H1 (cell line): ENCODE results near the gene RHOH.

ENCODE experiments used
- CHD7 ChIP-seq: fragments of 300-600 bp; sonication (generic); IDR thresholded peaks from 2 replicates; pipeline ENCODE4 v1.7.1; 2012; ENCODE audit warnings: low read length, moderate library complexity, mild to moderate bottlenecking, inconsistent platforms; ENCODE audit not compliant: insufficient replicate concordance
- CREB1 ChIP-seq: IDR thresholded peaks from 2 replicates; pipeline ENCODE4 v1.6.1; 2012; ENCODE audit warnings: inconsistent platforms
- CTCF ChIP-seq, 3 experiments: IDR thresholded peaks; 1 replicate in 2 of 3; 2 replicates in 1 of 3; pipeline versions ENCODE4 v1.5.1 to v1.6.1; 2011; ENCODE audit warnings: low read length in 3 of 3, mild to moderate bottlenecking in 3 of 3, inconsistent platforms in 2 of 3, low read depth in 1 of 3, moderate library complexity in 1 of 3; ENCODE audit not compliant: insufficient read depth in 1 of 3; ENCODE audit errors: control extremely low read depth in 1 of 3
- EP300 ChIP-seq, 2 experiments: IDR thresholded peaks; 1 replicate in 1 of 2; 2 replicates in 1 of 2; pipeline ENCODE4 v1.6.1; 2011 to 2012; ENCODE audit warnings: low read depth in 2 of 2, low read length in 2 of 2, mild to moderate bottlenecking in 2 of 2, borderline replicate concordance in 1 of 2, inconsistent platforms in 1 of 2, moderate library complexity in 1 of 2
- POLR2A ChIP-seq, 2 experiments: IDR thresholded peaks; 1 replicate in 1 of 2; 2 replicates in 1 of 2; pipeline ENCODE4 v1.6.1; 2011; ENCODE audit warnings: low read depth in 2 of 2, low read length in 2 of 2, mild to moderate bottlenecking in 2 of 2; ENCODE audit errors: control extremely low read depth in 1 of 2
- POLR2AphosphoS5 ChIP-seq: IDR thresholded peaks from 2 replicates; pipeline ENCODE4 v1.6.1; 2011; ENCODE audit warnings: low read depth, low read length
- RAD21 ChIP-seq, 2 experiments: IDR thresholded peaks in 1 of 2; conservative IDR thresholded peaks in 1 of 2; 2 replicates each; pipeline ENCODE4 v1.6.1; 2011; ENCODE audit warnings: low read depth in 2 of 2, low read length in 2 of 2, improper control_type of control experiment in 1 of 2, inconsistent platforms in 1 of 2, mild to moderate bottlenecking in 1 of 2, moderate library complexity in 1 of 2
- RBBP5 ChIP-seq: IDR thresholded peaks from 2 replicates; pipeline ENCODE4 v1.7.1; 2012; ENCODE audit warnings: low read depth, mild to moderate bottlenecking, inconsistent platforms, low read length, moderate library complexity, borderline replicate concordance
- SAP30 ChIP-seq: fragments of 300-600 bp; sonication (generic); IDR thresholded peaks from 2 replicates; pipeline ENCODE4 v1.7.1; 2012; ENCODE audit warnings: low read length, moderate library complexity, mild to moderate bottlenecking, inconsistent platforms; ENCODE audit not compliant: insufficient read depth, insufficient replicate concordance
- TAF7 ChIP-seq: optimal IDR thresholded peaks from 2 replicates; pipeline ENCODE3; 2011; ENCODE audit warnings: low read depth, mild to moderate bottlenecking, inconsistent platforms, low read length, moderate library complexity, borderline replicate concordance
- YY1 ChIP-seq: IDR thresholded peaks from 2 replicates; pipeline ENCODE4 v1.6.1; 2011; ENCODE audit warnings: low read depth, mild to moderate bottlenecking, low read length

GRCh38 chr4:40214038-40214437, 17.2 kb downstream of the RHOH start:
- TF ChIP-seq RAD21 (IDR thresholded peaks at IDR 0.05 in 1 of 2, conservative IDR thresholded peaks at IDR 0.05 in 1 of 2; ENCODE audit: low read depth in 2 of 2, low read length in 2 of 2) (no peak), RBBP5 (no peak), CTCF (IDR thresholded peaks at IDR 0.05; ENCODE audit: control extremely low read depth in 1 of 3, insufficient read depth in 1 of 3, low read depth in 1 of 3, low read length in 3 of 3) (no peak), POLR2A (IDR thresholded peaks at IDR 0.05; ENCODE audit: control extremely low read depth in 1 of 2, low read depth in 2 of 2, low read length in 2 of 2) (no peak), CHD7 (no peak), TAF7 (no peak), YY1 (no peak), CREB1 (no peak), EP300 (IDR thresholded peaks at IDR 0.05; ENCODE audit: borderline replicate concordance in 1 of 2, low read depth in 2 of 2, low read length in 2 of 2) (no peak), POLR2AphosphoS5 (no peak), SAP30 (no peak)
